PFSK-1 (cell line): ENCODE data around the gene RASGRF1.

Experiments used
- FOXP2 ChIP-seq: optimal IDR thresholded peaks from 2 replicates; pipeline ENCODE3; 2011; ENCODE audit warnings: borderline replicate concordance, control low read depth, inconsistent platforms; ENCODE audit not compliant: insufficient read depth; ENCODE audit errors: extremely low read length, extremely low read depth
- POLR2AphosphoS5 ChIP-seq: IDR thresholded peaks from 2 replicates; pipeline ENCODE4 v1.6.1; 2012; ENCODE audit warnings: low read depth, mild to moderate bottlenecking, control low read depth, low read length, moderate library complexity
- SIN3A ChIP-seq: IDR thresholded peaks from 2 replicates; pipeline ENCODE4 v1.6.1; 2012; ENCODE audit warnings: mild to moderate bottlenecking, low read length, moderate library complexity, borderline replicate concordance; ENCODE audit not compliant: insufficient read depth
- TAF1 ChIP-seq: IDR thresholded peaks from 2 replicates; pipeline ENCODE4 v1.6.1; 2012; ENCODE audit warnings: low read length, control low read depth, borderline replicate concordance; ENCODE audit not compliant: insufficient read depth
- TF ChIP-seq, protein P1 (sequence below), 2 experiments: IDR thresholded peaks; 2 replicates each; pipeline versions ENCODE4 v1.6.1 to v1.8.0; 2011 to 2012; ENCODE audit warnings: low read depth in 2 of 2, low read length in 2 of 2, control low read depth in 1 of 2, inconsistent platforms in 1 of 2, mild to moderate bottlenecking in 1 of 2, moderate library complexity in 1 of 2; ENCODE audit not compliant: insufficient read depth in 1 of 2

RASGRF1 gene

DNA sequence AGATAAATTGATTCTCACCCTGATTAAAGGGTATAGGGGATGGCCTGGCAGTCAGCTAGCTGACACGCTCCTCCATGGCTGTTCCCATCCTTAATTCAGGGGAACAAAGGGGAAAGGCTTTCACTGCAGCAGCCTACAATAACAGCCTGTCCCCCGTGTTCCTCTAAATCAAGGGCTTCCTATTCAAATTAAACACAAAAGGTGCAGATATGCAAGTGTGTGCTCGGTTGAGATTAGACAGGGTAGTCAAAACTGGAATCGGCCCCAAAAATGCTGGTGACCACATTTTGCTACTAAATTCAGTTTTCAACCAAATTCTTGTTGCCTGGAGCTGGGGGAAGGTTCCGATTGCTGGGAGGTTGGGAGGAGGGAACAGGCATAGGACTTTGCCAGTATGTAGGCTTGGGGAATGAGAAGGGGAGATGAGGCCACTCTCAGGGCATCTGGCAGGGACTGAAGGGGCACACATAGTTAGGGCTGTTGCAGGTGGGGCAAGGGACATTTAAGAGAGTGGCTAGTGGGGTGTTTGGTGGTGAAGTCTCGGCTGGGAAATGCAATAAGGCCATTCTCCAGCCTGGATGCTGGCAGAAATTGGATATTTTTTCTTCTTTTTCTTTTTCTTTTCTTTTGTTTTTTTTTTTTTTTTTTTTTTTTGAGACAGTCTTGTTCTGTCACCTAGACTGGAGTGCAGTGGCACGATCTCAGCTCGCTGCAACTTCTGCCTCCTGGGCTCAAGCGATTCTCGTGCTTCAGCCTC is 112.8 kb downstream of the RASGRF1 start:
- no peak for TF ChIP-seq SIN3A
- TF ChIP-seq, protein P1, sequence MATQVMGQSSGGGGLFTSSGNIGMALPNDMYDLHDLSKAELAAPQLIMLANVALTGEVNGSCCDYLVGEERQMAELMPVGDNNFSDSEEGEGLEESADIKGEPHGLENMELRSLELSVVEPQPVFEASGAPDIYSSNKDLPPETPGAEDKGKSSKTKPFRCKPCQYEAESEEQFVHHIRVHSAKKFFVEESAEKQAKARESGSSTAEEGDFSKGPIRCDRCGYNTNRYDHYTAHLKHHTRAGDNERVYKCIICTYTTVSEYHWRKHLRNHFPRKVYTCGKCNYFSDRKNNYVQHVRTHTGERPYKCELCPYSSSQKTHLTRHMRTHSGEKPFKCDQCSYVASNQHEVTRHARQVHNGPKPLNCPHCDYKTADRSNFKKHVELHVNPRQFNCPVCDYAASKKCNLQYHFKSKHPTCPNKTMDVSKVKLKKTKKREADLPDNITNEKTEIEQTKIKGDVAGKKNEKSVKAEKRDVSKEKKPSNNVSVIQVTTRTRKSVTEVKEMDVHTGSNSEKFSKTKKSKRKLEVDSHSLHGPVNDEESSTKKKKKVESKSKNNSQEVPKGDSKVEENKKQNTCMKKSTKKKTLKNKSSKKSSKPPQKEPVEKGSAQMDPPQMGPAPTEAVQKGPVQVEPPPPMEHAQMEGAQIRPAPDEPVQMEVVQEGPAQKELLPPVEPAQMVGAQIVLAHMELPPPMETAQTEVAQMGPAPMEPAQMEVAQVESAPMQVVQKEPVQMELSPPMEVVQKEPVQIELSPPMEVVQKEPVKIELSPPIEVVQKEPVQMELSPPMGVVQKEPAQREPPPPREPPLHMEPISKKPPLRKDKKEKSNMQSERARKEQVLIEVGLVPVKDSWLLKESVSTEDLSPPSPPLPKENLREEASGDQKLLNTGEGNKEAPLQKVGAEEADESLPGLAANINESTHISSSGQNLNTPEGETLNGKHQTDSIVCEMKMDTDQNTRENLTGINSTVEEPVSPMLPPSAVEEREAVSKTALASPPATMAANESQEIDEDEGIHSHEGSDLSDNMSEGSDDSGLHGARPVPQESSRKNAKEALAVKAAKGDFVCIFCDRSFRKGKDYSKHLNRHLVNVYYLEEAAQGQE (IDR thresholded peaks at IDR 0.05; ENCODE audit: insufficient read depth in 1 of 2, low read depth in 2 of 2, low read length in 2 of 2) = no peak
- TF ChIP-seq TAF1 = no peak
- TF ChIP-seq FOXP2 = no peak
- no peak for TF ChIP-seq POLR2AphosphoS5

GRCh38 chr15:78977091-78977571 is 113.4 kb downstream of the RASGRF1 start:
- TF ChIP-seq TAF1 = no peak
- TF ChIP-seq, protein P1 (IDR thresholded peaks at IDR 0.05; ENCODE audit: insufficient read depth in 1 of 2, low read depth in 2 of 2, low read length in 2 of 2) = no peak
- TF ChIP-seq FOXP2 = no peak
- no peak for TF ChIP-seq POLR2AphosphoS5
- TF ChIP-seq SIN3A = no peak

DNA sequence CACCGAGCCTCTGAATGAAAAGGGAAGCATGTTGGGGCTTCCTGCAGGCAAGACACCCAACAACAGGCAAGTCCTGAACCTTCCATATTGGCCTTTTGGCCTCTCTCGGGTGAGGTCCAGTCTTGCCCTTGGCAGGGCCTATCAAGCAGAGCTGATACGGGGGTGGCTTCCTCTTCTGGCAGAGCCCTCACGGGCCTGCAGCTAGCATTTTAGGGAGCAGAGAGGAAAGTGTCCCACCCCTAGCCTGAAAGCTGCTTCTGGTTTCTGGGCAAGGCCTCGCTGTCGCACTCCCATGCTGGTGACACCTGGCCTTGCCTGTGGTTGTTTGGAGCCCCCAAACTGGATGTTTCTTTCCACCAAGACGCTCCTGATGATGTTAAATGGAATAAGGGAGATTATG is 113.9 kb downstream of the RASGRF1 start:
- no peak for TF ChIP-seq POLR2AphosphoS5
- no peak for TF ChIP-seq TAF1
- no peak for TF ChIP-seq SIN3A
- TF ChIP-seq, protein P1 (IDR thresholded peaks at IDR 0.05; ENCODE audit: insufficient read depth in 1 of 2, low read depth in 2 of 2, low read length in 2 of 2) = no peak
- no peak for TF ChIP-seq FOXP2

DNA sequence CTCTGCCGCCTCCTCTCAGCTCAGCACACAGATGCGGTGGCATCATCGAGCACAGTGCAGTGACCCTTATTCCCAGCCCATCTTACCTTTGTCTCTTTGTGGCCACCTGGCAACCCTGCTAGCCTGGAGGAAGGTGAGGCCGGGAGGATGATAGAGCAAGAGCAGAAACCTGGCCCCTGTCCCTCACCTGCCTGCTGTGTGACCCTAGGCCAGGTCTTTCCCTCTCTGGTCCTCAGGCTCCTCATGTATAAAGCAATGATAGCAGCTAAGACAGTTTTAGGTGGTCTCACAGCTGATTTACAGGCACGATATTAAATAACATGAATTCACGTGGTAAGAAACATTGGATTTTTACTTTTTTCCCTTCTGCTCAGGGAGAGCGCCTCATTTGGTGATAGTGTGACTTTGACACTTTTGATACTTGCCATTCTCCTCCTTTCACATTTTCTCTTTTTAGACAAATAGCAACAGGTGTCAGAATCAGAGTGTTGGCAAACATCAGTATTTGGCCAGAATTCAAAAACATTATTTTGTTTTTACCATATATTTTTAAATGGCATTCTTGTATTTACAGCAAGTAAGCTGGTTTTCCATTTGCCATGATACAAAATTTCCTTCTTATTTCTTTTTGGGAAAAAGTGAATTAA is 116.2 kb downstream of the RASGRF1 start:
- TF ChIP-seq, protein P1 (IDR thresholded peaks at IDR 0.05; ENCODE audit: insufficient read depth in 1 of 2, low read depth in 2 of 2, low read length in 2 of 2) = no peak
- TF ChIP-seq FOXP2 (no peak), TAF1 (no peak), SIN3A (no peak), POLR2AphosphoS5 (no peak)
